Stimulated activated CD4-positive, alpha-beta T cell treated with anti-CD3 and anti-CD28 coated beads, Interleukin-2, amount 100 ng/mL, for 4 hours (primary cell): ENCODE measurements around the gene TNFRSF1A.
A peak's percentile ranks its signal among the peaks of the same experiment; 100 is the strongest.
"Not testable (repeated sequence)": the region's sequence is repeated elsewhere in the genome, so short reads cannot be mapped to it uniquely, and the experiment has no call there.

Source experiments
- DNase-seq: peaks from one replicate; pipeline ENCODE4 v3.0.0-alpha.2; 2020; ENCODE audit warnings: low read depth

Gene TNFRSF1A

GRCh38 chr12:6355491-6356373 is 13.9 kb upstream of the TNFRSF1A start:
- no peak for DNase-seq

- no peak for DNase-seq
Observed at GRCh38 chr12:6354495-6355393, 12.9 kb upstream of the TNFRSF1A start.

GRCh38 chr12:6352193-6353173 is 10.6 kb upstream of the TNFRSF1A start:
- no peak for DNase-seq

- no peak for DNase-seq
Observed at GRCh38 chr12:6351622-6352021, 9.7 kb upstream of the TNFRSF1A start.

GRCh38 chr12:6347367-6348338 is 5.8 kb upstream of the TNFRSF1A start:
- no peak for DNase-seq

GRCh38 chr12:6346942-6347341 is 5.1 kb upstream of the TNFRSF1A start:
- DNase-seq, result no peak

GRCh38 chr12:6346235-6346832 is 4.5 kb upstream of the TNFRSF1A start:
- DNase-seq, result no peak

GRCh38 chr12:6345319-6346091 is 3.6 kb upstream of the TNFRSF1A start:
- peak; percentile 35 for DNase-seq

- DNase-seq, result not testable (repeated sequence)
Observed at GRCh38 chr12:6344101-6344660, 2.3 kb upstream of the TNFRSF1A start.

GRCh38 chr12:6343518-6343917 is 1.6 kb upstream of the TNFRSF1A start:
- no peak for DNase-seq

- DNase-seq, result no peak
Observed at GRCh38 chr12:6342140-6342889, 439 bp upstream of the TNFRSF1A start.

GRCh38 chr12:6340745-6341416 is 995 bp downstream of the TNFRSF1A start:
- DNase-seq, result no peak

- DNase-seq, result no peak
Observed at GRCh38 chr12:6340032-6340638, 1.7 kb downstream of the TNFRSF1A start.

GRCh38 chr12:6338955-6339354 is 2.9 kb downstream of the TNFRSF1A start:
- DNase-seq, result no peak

- DNase-seq, result not testable (repeated sequence)
Observed at GRCh38 chr12:6338536-6338935, 3.3 kb downstream of the TNFRSF1A start.

- no peak for DNase-seq
Observed at GRCh38 chr12:6337958-6338433, 3.9 kb downstream of the TNFRSF1A start.
